DMS114 treated with DMSO at 0.1 percent for 48 hours (cell line): ENCODE data around the gene MYH14.

Experiments used
- DNase-seq: peaks from one replicate; lab custom pipeline; 2025; ENCODE audit not compliant: unreplicated experiment; lab: John Stamatoyannopoulos, UW

Gene MYH14

DNA sequence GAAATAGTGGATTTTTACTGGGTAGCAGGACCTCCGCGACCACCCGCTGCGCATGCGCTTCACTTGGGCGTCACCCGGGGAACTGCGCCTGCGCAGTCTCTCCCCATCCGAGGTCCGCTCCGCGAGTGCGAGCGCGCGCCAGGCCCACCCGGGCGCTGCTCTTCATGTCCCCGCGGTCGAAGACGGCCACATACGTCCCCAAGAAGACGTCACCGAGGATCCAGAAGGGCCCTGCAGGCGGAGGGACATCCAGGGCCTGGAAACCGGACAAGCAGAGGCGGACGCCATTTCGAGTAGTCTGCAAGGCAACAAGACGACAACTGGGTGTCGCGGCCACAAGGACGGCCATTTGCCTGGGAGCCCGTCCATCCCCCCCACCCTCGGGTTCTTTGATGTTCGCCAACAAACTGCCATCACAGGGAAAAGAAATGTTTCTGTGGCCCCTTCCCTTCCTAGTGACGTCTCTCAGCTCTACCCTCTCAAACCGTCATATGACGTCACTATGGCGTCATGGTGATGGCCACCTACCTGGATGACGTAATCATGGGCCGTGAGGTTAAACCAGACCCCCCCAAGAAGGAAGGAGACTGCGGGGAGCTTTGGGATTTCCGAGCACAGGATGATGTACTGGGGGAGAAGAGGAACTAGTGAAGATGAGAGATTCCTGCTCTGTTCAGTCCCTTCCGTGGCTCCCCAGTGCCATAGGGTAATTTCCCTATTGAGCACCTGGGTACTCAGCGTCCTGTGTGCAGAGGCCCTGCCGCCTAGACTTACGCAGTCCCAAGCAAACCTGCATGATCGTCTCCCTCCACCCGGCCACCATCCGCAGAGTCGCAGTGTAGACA is 155.3 kb downstream of the MYH14 start:
- DNase-seq: no peak

GRCh38 chr19:50359328-50359818 is 156.0 kb downstream of the MYH14 start:
- no peak for DNase-seq
